GM12873 (cell line): Measurements from ENCODE around the gene BYSL.

ENCODE experiments used
- CTCF ChIP-seq: IDR thresholded peaks from 2 replicates; pipeline ENCODE4 v1.5.1; 2012; ENCODE audit warnings: low read depth, mild to moderate bottlenecking, moderate library complexity, low read length, control low read depth; ENCODE audit not compliant: insufficient read depth; ENCODE audit errors: missing control alignments

Gene BYSL

GRCh38 chr6:41917528-41917927, 3.8 kb upstream of the BYSL start:
- no peak for TF ChIP-seq CTCF

GRCh38 chr6:41921712-41921998, 356 bp downstream of the BYSL start:
- no peak for TF ChIP-seq CTCF

GRCh38 chr6:41922154-41922553, 855 bp downstream of the BYSL start:
- TF ChIP-seq CTCF = no peak

- no peak for TF ChIP-seq CTCF
These were observed 6.0 kb downstream of the BYSL start for GRCh38 chr6:41927253-41927652.

- TF ChIP-seq CTCF = no peak
These were observed 8.6 kb downstream of the BYSL start for GRCh38 chr6:41929924-41930323.

GRCh38 chr6:41931792-41932191, 10.5 kb downstream of the BYSL start:
- TF ChIP-seq CTCF = no peak

GRCh38 chr6:41932378-41932777, 11.1 kb downstream of the BYSL start:
- no peak for TF ChIP-seq CTCF
